Medulla oblongata (tissue), 1 donor: ENCODE data around the gene ZNRD2.
A peak's percentile ranks its signal among the peaks of the same experiment; 100 is the strongest.

Experiments used
- DNase-seq: peaks from one replicate; pipeline ENCODE4 v3.0.0-alpha.2; 2015; ENCODE audit errors: extremely low spot score

The ZNRD2 gene

DNA sequence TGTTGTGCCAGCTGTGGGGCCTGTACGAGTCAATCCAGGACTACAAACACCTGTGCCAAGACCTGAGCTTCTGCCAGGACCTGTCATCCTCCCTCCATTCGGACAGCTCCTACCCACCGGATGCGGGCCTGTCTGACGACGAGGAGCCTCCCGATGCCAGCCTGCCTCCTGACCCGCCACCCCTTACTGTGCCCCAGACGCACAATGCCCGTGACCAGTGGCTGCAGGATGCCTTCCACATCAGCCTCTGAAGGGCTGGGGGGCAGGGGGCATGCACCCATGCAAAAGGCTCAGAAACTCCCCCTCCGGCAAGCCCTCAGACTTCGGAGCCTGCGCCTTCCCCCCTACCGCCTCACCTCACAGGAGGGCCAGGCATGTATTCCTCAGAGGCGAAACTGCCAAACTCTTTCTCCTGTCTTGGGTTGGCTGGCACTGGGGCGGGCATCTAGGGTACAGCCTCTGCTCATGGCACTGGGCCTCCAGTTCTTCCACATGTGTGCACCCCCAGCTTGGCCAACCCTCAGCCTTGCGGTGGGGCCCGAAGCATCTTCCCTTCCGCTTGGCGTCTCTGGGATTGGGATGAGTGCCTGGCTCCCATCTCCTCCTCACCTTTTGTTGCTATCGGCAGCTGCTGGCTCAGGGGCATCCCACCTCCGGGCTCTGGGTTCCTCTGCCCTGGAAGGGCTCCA is 3.3 kb downstream of the ZNRD2 start:
- no peak for DNase-seq

DNA sequence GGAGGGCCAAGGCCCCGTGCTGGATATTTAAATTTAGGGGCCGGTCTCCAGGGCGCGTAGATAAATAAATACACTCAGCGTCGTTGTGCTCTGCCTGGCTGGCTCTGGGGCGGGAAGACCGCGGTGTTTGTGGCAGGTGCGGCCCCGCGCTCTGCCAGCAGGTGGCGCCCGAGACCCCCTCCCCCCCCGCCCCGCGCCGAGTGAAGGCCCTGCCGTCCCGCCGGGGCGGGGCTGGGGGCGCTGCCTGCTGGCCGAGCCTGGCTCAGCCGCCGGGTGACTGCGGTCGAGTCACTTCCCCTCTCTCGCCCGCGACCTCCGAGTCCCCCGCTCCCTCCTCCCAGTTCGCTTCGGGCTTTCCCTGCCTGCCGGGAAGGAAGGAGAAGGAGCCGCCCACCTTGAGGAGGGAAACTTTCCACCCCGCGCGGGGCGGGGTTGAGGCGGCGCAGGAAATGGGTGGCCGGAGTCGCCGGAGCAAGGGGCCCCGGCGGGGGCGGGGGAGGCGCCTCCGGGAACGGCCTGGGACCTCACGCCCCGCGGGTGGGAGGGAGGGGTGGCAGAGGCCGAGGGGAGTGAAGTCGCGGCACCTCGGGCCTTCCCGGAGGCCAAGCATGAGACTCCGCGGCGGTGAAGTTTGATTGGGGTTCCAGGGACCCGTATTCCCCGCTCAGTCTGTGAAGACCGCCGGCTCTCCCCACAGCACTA is 4.0 kb downstream of the ZNRD2 start:
- DNase-seq: peak; percentile 84

DNA sequence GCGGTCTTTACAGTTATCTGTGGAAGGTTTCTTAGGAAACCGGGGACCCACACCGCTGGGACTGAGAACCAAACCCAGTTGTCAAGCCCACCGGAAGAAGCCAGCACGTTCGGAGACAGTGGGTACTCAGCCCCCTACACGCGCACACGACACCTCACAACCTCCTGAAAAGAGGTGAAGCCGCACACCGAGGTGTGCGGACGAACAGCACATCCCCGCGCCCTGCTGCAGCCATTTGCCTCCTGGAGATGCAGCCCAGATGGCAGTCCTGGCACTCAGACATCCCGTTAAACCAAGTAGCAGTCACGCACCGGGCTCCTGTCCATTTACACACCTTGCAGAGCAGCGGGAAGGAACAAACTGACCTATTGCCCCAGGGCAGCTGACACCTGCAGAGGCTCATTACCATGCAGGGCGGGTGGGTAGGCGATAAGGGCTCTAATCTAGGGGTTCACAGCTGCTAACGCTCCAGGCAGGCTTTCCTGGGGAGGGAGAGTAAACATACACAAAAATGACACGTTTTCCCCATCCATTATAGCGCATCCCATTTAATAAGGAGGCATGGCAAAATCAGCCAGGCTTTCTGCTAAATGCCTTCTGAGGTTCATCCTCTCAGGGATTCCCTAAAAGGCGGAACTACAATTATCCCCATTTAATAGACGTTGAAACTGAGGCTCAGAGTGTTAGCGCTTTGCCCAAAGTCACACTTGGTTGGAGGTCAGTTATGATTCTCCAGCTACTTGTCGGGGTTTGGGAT is 4.7 kb downstream of the ZNRD2 start:
- DNase-seq: no peak

DNA sequence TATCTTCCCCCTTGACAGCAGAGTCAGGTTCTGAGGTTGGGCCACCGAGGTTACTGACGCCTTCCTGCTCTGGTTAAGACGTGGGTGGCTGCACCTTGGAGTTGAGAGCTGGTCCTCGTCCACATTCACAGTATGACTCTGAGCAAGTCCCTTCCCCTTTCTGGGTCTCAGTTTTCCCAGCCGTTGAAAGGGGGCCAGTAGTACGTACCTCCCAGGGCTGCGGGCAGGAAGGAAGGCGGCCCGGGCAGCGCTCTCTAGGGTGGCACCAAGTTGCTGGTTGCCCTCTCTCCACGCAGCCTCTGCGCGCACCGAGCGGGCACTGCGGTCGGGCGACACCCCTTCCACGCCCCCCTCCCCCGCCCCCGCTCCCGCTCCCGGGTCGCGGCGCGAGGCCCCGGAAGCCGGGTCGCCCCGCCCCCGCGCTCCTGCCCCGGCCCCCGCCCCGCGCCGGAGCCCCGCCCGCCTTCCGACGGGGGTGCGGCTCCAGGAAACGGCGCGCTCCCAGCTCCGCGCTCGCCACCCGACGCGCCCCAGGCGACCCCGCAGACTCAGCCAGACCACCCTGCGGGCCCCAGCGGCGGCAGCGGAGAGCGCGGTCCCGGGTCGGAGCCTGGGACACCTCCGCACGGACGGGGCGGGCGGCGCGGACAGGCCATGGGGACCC is 5.4 kb downstream of the ZNRD2 start, which contains the start of gene EHBP1L1:
Gene EHBP1L1, plus strand, starts transcription at position 486 of the 664 bp plus-strand sequence. CDS start 250 bp downstream, outside the sequence.
- no peak for DNase-seq

DNA sequence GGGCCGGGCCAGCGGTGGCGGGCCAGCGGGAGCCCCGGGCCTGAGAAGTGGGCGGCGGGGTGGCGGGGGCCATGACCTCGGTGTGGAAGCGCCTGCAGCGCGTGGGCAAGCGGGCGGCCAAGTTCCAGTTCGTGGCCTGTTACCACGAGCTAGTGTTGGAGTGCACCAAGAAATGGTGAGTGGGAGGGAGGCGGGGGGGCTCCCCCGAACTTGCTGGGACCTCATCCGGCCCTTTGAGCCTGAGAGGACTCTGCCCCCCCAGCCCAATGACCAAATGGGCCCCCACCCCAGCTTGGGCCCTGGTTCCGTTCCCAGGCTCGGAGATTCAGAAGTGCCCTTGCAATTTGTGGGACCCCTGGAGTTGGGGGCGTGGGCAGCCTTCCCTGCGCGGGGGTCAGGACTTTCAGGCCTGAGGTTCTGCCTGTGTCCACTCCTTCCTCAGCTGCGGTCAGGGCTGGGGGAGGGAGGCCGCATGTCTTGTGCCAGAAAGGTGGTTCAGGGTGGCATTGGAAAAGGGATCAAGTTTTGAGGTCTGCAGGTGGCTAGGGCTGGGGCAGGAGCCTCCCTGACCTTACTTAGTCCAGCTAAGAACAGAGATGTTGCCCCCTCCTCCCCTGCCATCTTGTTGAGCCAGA is 6.1 kb downstream of the ZNRD2 start:
- DNase-seq: no peak

DNA sequence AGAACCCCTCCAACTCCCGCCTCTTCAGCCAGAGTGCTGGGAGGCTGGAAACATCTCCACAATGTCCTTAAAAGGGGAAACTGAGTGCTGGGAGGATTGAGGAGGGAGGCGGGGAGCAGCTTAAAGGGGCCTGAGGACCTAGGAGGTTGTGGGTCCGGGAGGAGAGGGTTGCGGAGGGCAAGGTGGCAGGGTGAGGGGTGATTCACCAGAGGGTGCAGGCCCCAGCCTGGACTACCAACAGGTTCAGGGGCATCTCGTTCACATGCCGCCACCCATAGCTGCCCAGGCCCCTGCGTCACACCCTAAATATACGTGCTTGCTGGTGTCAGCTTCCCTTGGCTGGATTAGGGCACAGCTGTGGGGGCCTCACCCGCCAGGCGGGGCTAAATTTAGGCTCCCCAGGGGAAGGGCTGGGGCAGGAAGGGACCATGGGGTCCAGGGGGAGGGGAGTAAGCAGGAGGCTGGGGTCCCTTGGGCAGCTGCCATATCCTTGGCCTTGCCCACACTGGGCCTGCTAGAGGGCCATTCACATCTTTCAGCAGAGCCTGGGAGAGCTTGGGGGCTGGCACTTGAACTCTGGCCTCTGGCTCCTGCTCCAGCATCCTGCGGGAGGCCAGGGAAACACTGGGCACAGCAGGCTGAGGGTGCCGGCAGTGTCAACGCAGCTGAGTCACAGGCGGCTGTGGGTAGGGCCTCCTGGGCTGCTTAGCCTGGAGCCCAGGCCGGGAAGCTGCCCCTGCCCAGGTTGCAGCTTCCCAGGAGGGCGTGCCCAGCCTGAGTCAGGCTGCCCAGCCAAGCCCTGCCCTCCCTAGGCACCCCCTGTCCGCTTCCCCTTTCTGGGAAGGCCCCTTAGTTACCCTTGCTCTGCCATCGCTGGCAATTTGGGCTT is 6.8 kb downstream of the ZNRD2 start:
- peak; percentile 66 for DNase-seq

DNA sequence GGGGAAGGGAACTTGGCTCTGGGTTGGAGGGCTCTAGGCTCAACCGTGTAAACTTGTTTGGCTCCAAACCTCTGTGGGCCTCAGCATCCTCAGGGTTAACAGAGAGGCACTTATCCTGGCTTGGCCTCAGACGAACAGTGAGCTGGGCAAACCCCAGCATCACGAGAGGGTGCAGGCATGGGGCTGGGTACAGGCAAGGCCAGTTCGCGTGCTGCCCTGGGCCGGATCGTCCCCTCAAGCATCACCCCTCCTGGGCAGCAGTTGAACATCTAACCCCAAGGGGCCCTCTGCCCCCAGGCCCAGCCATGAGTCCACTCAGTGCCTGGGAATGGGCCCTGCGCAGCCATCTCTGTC is 7.5 kb downstream of the ZNRD2 start:
- no peak for DNase-seq

DNA sequence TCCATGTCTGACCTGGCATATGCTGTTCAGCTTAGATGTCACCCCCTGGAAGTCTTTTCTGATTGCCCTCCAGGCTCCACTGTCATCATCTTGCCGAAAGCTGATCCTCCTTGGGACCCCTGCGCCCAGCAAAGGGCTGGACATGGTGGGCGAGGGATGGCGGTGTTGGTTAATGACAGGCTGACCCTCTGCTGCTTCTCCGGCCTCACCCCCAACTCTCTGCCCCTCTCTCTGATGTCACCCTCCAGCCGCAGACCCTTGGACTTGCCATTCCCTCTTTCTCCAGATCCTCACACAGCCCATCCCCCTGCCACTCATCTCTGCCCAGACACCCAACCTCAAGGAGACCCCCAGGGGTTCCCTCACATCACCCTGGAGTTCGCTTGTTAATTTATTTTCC is 7.9 kb downstream of the ZNRD2 start:
- no peak for DNase-seq

DNA sequence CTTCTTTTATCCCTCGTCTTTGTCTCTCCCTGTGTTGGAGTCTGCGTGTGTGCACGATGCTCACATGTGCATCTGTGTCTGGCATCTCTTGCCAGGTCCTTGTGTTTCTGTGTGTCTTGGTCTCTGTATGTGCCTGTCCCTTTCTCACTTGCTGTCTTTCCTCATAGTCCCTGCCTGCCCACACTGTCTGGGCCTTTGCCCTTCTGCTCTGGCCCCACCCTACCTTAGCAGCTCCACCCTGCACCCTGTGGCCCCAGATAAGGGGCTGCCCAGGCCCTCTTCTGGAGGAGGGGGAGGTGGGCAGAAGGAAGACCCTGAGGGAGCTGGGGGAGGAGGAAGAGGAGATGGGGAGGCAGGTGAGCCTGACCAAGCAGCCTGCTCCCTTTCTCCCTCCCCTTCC is 8.4 kb downstream of the ZNRD2 start:
- no peak for DNase-seq

DNA sequence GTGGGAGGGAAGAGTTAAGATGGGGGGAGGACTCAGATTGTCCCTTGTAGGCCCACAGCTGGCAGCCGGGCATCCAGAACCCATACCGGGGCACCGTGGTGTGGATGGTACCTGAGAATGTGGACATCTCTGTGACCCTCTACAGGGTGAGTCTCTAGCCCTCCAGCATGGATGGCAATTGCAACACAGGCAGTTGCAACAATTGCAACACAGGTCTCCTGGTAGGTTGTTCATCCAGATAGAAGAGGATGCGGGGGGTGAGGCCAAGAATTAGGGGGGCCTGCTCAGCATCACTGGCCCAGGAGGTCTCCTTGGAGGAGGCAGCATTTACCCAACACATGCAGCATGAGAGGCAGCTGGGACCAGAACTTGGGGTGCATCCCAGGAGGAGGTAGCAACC is 9.0 kb downstream of the ZNRD2 start:
- no peak for DNase-seq

DNA sequence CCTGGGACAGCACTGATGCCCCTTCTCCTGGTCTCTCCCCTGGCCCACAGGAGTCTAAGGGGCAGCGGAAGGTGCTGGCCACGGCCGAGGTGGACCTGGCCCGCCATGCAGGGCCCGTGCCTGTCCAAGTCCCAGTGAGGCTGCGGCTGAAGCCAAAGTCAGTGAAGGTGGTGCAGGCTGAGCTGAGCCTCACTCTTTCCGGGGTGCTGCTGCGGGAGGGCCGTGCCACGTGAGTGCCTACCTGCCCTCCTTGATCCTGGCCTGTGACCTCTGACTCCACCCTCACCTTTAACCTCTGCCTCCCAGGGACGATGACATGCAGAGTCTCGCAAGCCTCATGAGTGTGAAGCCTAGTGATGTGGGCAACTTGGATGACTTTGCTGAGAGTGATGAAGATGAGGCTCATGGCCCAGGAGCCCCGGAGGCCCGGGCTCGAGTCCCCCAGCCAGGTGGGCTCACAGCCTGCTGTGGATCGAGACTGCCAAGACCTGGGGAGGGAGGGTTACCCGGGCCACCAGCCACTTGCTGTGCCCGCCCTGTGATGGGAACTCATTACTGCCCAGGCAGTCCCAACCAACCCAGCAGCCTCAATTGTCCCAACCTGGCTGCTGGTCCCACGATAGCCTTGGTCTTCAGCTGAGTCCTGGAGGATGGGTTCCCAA is 9.9 kb downstream of the ZNRD2 start:
- DNase-seq: no peak

DNA sequence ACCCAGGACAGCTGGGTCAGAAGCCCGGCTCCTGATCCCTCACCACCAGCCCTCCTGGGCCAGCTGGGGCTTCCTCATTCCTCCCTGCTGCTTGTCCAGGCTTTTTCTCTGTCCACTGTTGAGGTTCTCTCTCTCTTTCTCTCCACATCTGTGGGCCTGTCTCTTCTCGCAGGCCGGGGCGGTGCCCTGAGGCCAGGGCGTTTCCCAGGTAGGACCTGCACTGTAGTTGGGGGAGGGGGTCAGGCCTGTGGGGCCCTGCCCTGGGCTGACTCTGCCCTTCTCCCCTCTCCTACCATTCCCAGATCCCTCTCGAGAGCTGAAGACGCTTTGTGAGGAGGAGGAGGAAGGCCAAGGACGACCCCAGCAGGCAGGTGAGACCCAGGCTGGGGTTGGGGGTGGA is 10.5 kb downstream of the ZNRD2 start:
- no peak for DNase-seq

DNA sequence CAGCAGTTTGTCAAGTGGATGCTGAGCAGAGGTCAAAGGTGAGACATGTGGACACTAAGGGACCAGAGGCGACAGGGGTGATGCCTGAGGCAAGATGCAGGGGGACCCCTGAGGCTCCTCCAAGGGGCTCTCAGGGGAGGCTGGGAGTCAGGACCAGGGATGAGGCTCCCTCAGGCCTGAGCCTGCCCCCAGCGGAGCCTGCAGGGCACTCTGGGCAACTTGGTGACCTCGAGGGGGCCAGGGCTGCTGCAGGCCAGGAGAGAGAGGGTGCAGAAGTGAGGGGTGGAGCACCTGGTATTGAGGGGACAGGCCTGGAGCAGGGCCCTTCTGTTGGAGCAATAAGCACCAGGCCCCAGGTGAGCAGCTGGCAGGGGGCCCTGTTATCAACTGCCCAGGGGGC is 11.7 kb downstream of the ZNRD2 start:
- no peak for DNase-seq

DNA sequence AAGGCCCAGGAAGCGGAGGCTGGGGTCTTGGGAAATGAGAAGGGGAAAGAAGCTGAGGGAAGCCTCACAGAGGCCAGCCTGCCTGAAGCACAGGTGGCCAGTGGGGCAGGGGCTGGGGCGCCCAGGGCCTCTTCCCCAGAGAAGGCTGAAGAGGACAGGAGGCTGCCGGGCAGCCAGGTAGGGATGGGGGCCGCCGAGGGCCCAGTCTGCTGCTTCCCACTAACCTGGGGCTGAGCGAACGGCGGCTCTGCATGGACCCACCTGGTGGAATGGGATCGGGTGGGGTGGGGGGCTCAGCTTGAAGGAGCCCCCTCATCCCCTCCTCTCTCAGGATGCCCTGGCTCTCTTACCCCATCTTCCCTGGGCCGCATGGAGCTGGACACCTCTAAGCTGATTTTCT is 13.3 kb downstream of the ZNRD2 start:
- no peak for DNase-seq

DNA sequence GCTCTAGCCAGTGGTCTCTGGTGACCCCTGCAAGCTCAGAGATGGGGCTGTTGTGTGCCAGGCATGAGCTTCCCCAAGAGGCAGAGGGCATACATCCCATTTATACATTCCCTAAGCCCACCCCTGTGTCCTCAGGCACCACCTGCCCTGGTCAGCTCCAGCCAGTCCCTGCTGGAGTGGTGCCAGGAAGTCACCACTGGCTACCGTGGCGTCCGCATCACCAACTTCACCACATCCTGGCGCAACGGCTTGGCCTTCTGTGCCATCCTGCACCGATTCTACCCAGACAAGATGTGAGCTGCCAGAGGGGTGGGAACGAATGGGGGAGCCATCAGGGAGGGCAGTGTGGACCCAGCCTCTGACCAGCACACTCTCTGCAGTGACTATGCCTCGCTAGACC is 13.8 kb downstream of the ZNRD2 start:
- DNase-seq: no peak

DNA sequence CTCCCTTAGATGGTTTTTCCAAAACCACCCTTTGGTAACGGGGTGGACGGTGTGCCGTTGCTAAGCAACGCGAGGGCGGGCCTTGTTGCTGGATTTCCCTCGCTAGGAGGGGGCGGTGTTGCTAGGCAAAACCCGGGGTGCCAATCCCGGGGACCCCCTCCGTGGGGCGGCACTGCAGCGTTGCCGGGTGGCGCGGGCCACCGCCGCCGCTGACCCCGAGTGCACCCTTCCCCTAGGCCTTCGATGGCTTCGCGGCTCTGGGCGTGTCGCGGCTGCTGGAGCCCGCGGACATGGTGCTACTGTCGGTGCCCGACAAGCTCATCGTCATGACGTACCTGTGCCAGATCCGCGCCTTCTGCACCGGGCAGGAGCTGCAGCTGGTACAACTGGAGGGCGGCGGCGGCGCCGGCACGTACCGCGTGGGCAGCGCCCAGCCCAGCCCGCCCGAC is 14.5 kb downstream of the ZNRD2 start:
- DNase-seq: no peak

DNA sequence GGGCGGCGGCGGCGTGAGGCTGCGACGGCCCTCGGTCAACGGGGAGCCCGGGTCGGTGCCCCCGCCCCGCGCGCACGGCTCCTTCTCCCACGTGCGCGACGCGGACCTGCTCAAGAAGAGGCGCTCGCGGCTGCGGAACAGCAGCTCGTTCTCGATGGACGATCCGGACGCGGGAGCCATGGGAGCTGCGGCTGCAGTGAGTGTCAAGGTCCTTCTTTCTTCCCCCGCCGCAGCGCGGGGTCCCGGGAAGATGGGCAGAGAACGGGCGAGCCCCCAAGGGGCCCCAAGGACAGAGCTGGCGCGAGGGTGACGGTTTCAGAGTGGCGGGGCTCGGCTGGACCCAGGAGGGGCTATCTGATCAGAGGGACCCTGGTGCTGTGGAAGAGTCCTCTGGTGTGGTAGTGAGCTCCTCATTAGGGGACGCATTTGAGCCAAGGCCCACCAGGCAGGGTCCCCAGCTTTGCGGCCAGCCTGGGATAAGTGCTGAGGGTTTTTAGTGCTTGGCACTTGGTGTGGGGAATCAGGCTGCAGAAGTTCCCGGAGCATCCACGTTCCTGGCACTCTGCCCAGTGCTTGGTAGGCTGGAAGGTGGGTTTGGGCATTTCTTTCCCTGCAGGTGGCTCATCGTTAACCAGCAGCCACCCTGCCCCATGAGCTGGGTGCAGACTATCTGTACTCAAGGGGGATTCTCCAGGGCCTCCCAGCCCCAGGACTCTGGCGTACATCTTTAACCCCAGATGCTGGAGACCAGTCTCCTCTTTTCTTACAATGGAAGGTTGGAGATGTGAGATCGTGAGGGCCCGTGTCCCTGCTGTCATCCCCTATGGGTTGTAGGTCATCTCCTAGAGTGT is 15.3 kb downstream of the ZNRD2 start:
- DNase-seq: no peak

DNA sequence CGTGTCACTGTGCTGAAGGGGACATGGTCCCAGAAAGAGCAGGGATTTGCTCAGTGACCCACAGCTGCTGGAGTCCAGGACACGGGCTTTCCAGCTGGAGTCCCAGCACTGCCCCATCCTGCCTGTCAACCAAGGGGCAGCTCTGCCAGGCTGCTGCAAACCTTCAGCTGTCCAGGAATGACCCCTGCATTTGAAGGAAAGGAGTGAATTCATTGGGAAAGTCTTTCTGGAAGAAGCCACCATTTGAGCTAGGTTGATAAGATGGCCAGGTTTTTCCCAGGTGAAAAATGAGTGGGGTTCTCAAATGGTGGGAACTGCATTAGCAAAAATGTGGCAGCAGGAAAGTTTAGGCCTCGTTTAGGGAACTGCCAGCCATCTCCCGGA is 16.0 kb downstream of the ZNRD2 start:
- no peak for DNase-seq

DNA sequence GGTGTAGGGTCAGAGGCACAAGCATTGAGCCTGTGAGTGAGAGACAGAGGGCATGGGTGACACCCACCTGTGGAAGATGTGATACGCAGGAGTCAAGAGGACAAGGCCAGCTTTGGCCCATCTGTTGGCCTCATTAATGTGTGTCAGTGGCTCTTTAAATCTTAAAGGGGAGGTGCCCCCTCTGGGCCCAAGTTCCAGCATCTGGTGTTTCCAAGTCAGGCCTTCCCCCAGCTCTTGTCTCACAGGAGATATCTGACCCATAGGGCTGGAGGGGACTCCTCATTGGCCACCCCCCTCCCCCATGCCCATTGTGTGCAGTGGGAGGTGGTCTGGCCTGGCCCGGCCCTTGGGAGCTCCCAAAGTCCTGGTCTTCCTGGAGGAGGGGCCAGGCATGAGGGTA is 16.4 kb downstream of the ZNRD2 start:
- DNase-seq: no peak
